PC-9 (cell line): ENCODE results near the gene TMEM45B. TPM values are rescaled to one million over a fixed set of nuclear protein-coding genes. Genes with fewer than 3 reads are reported as not detected.

Experiments used
- BruUV-seq: library from RNA; stranded (reverse); fragments of 400-500 nt; replicated peaks from 2 replicates; lab custom pipeline; 2021; lab: Mats Ljungman, UMichigan
- CTCF ChIA-PET: fragments of 300-600 bp; sonication (Branson Sonifier 250); formaldehyde crosslinking; loops from one replicate; lab custom pipeline; 2022; ENCODE audit warnings: antibody characterized with exemption; lab: Charles Lee
- POLR2A ChIA-PET: fragments of 300-600 bp; sonication (Branson Sonifier 250); formaldehyde crosslinking; loops from one replicate; lab custom pipeline; 2022; ENCODE audit warnings: antibody characterized with exemption; ENCODE audit not compliant: unreplicated experiment; lab: Charles Lee
- DNase-seq, 2 experiments: peaks; one replicate each; pipeline versions ENCODE4 v3.0.0 to v3.0.0-alpha.2; 2015 to 2022; ENCODE audit warnings: mixed read lengths in 1 of 2
- H2AFZ ChIP-seq: fragments of 200-600 bp; sonication (generic); 2 replicates; pipeline ENCODE4 v1.8.1; 2017; ENCODE audit warnings: antibody characterized with exemption
- H3F3A ChIP-seq: fragments of 200-600 bp; sonication (generic); 2 replicates; pipeline ENCODE4 v1.8.1; 2017; ENCODE audit warnings: antibody characterized with exemption, mild to moderate bottlenecking, low read depth; ENCODE audit not compliant: insufficient read depth
- H3K27ac ChIP-seq: fragments of 200-600 bp; sonication (generic); 2 replicates; pipeline ENCODE4 v1.6.1; 2016; ENCODE audit warnings: mixed run types
- H3K27me3 ChIP-seq: fragments of 200-600 bp; sonication (generic); 2 replicates; pipeline ENCODE4 v1.6.1; 2016; ENCODE audit warnings: low read depth, mixed run types; ENCODE audit not compliant: insufficient read depth
- H3K36me3 ChIP-seq: fragments of 200-600 bp; sonication (generic); 2 replicates; pipeline ENCODE4 v1.6.1; 2016; ENCODE audit warnings: low read depth, mixed run types
- H3K4me1 ChIP-seq: fragments of 200-600 bp; sonication (generic); replicated peaks from 2 replicates; pipeline ENCODE4 v1.6.1; 2016; ENCODE audit warnings: mixed run types; ENCODE audit not compliant: insufficient read depth
- H3K4me2 ChIP-seq: fragments of 200-600 bp; sonication (generic); 2 replicates; pipeline ENCODE4 v1.6.1; 2017; ENCODE audit warnings: mixed run types
- H3K4me3 ChIP-seq: fragments of 200-600 bp; sonication (generic); 2 replicates; pipeline ENCODE4 v1.6.1; 2016; ENCODE audit warnings: mixed run types
- H3K79me2 ChIP-seq: fragments of 200-600 bp; sonication (generic); 2 replicates; pipeline ENCODE4 v1.6.1; 2017; ENCODE audit warnings: low read depth, mixed run types
- H3K9me2 ChIP-seq: fragments of 200-600 bp; sonication (generic); 2 replicates; pipeline ENCODE4 v1.8.1; 2017; ENCODE audit warnings: mild to moderate bottlenecking; ENCODE audit not compliant: insufficient read depth
- H3K9me3 ChIP-seq: fragments of 200-600 bp; sonication (generic); 2 replicates; pipeline ENCODE4 v1.8.1; 2016; ENCODE audit warnings: low read depth; ENCODE audit not compliant: insufficient read depth
- H4K20me1 ChIP-seq: fragments of 200-600 bp; sonication (generic); 2 replicates; pipeline ENCODE4 v1.8.1; 2017; ENCODE audit not compliant: insufficient read depth
- CTCF ChIP-seq: fragments of 200-600 bp; sonication (generic); conservative IDR thresholded peaks from 2 replicates; pipeline ENCODE4 v1.6.1; 2017; ENCODE audit warnings: mixed run types, antibody characterized with exemption, mild to moderate bottlenecking, moderate library complexity
- EZH2 ChIP-seq: fragments of 200-600 bp; sonication (generic); IDR thresholded peaks from 2 replicates; pipeline ENCODE4 v1.8.0; 2017; ENCODE audit warnings: antibody characterized with exemption, low read depth
- intact Hi-C: fragments of 100-400 bp; cut with micrococcal nuclease; formaldehyde crosslinking; loops from one replicate; pipeline ENCODE4 v1.10.0; 2022; ENCODE audit not compliant: unreplicated experiment
- total RNA-seq: library from RNA; stranded (reverse); gene quantifications from 2 replicates; pipeline ENCODE4 v1.2.3, GENCODE V29; 2021

Gene TMEM45B
- total RNA-seq, 1 experiment from 2014 or later: 13.3 TPM

DNA sequence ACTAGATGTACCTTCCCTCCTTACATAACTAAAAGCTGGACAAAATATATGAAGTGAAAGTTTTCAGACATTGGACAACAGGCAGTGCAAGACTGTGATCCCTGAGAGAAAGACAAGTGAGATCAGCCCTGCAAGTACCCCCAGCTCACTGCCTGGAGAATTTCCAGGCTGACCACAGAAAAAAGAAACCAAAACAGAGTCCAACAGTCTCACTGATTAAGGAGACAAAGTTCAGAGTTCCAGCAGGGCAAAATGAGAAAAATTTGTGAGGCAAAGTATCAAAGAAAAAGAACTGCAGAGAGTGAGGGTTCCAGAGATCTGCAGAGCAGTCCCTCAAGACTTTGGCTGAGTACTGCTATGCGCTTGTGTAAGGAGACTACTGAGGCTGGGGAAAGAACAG is 47.3 kb upstream of the TMEM45B start:
- ChIA-PET CTCF (interaction anchor here (0.5 kb wide), 1 partner anchor 54 kb away, joined by 6 read pairs; no protein-coding TSS in a partner anchor), POLR2A (no interaction called here)
- no peaks in the 10 kb centered on the region for H3K9me2 ChIP-seq
- H3K27me3 ChIP-seq: no peaks in the 10 kb centered on the region
- peaks cover 9% of the 10 kb centered on the region for H3F3A ChIP-seq
- BruUV-seq: no TSS peak
- TF ChIP-seq CTCF: no peak
- no peak for TF ChIP-seq EZH2
- no peaks in the 10 kb centered on the region for H3K36me3 ChIP-seq
- no peaks in the 10 kb centered on the region for H3K79me2 ChIP-seq
- H3K4me3 ChIP-seq: no peak overlapping the region
- H2AFZ ChIP-seq: no peak overlapping the region
- DNase-seq: no peak
- H4K20me1 ChIP-seq: no peaks in the 10 kb centered on the region
- no peaks in the 10 kb centered on the region for H3K9me3 ChIP-seq
- H3K4me1 ChIP-seq: peaks cover 30% of the 10 kb centered on the region
- no peak overlapping the region for H3K27ac ChIP-seq
- intact Hi-C loops: loop anchor here (5.0 kb wide), 1 partner anchor 94 kb away; no protein-coding TSS in a partner anchor
- H3K4me2 ChIP-seq: no peak overlapping the region

- DNase-seq: no peak
- ChIA-PET POLR2A (no interaction called here), CTCF (no interaction called here)
- Histone ChIP-seq H3K4me3 (no peak overlapping the region), H3K27ac (no peak overlapping the region), H2AFZ (no peak overlapping the region), H3K36me3 (no peaks in the 10 kb centered on the region), H3K9me3 (no peaks in the 10 kb centered on the region), H3K4me2 (no peak overlapping the region), H3K9me2 (no peaks in the 10 kb centered on the region), H3K4me1 (peaks cover 23% of the 10 kb centered on the region), H4K20me1 (no peaks in the 10 kb centered on the region), H3K79me2 (no peaks in the 10 kb centered on the region), H3F3A (peaks cover 9% of the 10 kb centered on the region), H3K27me3 (no peaks in the 10 kb centered on the region)
- intact Hi-C loops: loop anchor here (5.0 kb wide), 1 partner anchor 93 kb away; no protein-coding TSS in a partner anchor
- TF ChIP-seq CTCF (no peak), EZH2 (no peak)
- no TSS peak for BruUV-seq
These were observed 46.6 kb upstream of the TMEM45B start for GRCh38 chr11:129769059-129769458.

DNA sequence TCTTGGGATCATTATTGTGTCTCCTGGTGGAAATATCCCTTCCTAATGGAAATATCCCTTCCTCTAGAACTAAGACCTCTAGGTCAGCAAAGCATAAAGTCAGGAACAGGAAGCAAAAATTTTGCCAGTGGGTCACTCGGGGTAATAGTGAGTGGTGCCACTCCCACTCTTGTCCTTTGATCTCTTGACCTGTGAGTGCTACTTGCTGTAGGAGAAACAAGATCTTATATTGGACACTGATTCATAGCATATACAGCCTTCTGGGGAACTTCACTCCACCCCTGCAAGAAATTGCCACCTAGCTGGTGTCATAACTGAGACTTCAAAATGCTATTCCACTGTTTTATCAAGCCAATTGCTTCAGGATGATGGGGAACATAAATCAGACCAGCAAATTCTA is 44.7 kb upstream of the TMEM45B start:
- ChIA-PET CTCF (no interaction called here), POLR2A (no interaction called here)
- 0 out of 2 replicates have a peak, but pooled peaks cover 12% of the 10 kb centered on the region for H3K4me1 ChIP-seq

More for the DNA sequence above, 44.7 kb upstream of the TMEM45B start:
- Histone ChIP-seq H2AFZ (no peak overlapping the region), H3K9me3 (no peaks in the 10 kb centered on the region), H3K4me3 (no peak overlapping the region), H3K79me2 (no peaks in the 10 kb centered on the region), H3K4me2 (no peak overlapping the region), H3K27me3 (no peaks in the 10 kb centered on the region), H3F3A (no peaks in the 10 kb centered on the region), H4K20me1 (no peaks in the 10 kb centered on the region), H3K9me2 (no peaks in the 10 kb centered on the region), H3K27ac (no peak overlapping the region), H3K36me3 (no peaks in the 10 kb centered on the region)
- BruUV-seq: no TSS peak
- DNase-seq: no peak
- intact Hi-C loops: no loop called here
- no peak for TF ChIP-seq CTCF
- no peak for TF ChIP-seq EZH2
